HUDEP-2 (cell line): ENCODE data around the gene EPC1.
A peak's percentile ranks its signal among the peaks of the same experiment; 100 is the strongest.

Experiments
- DNase-seq, 76 experiments: peaks; one replicate each; lab custom pipeline; 2025; ENCODE audit not compliant: unreplicated experiment in 76 of 76; lab: John Stamatoyannopoulos, UW

EPC1 gene

GRCh38 chr10:32340596-32341180 is 6.3 kb downstream of the EPC1 start:
- no peak for DNase-seq

DNA sequence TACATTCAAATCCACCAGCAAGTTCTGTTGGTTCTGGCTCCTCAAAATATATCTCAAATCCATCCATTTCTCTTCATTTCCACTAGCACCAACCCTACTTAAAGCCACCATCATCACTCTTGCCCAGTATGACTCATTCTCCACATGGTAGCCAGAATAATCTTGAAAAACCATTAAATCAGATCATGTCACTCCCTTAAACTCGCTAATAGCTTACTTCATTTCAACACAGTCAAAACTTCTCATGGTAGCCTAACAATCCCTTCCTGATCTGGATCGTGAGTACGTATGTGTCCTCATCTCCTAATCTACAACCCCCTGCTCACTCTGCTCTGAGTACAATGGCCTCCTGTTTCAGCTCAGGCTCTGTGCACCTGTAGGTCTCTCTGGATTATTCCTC is 8.7 kb downstream of the EPC1 start:
- DNase-seq: no peak

DNA sequence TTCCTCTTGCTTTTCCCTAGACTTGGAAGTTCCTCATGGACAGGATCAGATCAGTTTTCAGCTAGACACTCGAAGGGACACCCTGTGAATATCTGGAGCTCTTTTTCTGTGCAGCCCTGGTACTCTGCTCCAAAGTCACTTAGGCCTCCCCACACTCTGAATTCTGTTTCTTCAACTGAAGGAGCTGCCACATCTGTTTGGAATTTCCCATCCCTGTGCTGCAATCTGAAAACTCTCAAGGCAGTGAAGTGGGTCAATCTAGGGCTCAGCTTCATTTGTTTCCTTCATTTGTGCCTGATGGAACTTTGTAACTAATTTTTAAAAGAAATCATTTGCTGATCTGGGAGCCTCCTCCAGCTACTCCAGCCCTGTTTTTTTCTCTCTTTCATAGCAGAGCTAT is 9.6 kb downstream of the EPC1 start:
- DNase-seq: no peak

- no peak for DNase-seq
Observed at GRCh38 chr10:32333849-32334248, 13.1 kb downstream of the EPC1 start.

GRCh38 chr10:32332299-32332750 is 14.6 kb downstream of the EPC1 start:
- peak in 71 of 76 experiments; percentile 5 to 89 (median 60) for DNase-seq

GRCh38 chr10:32331606-32332005 is 15.4 kb downstream of the EPC1 start:
- no peak for DNase-seq

DNA sequence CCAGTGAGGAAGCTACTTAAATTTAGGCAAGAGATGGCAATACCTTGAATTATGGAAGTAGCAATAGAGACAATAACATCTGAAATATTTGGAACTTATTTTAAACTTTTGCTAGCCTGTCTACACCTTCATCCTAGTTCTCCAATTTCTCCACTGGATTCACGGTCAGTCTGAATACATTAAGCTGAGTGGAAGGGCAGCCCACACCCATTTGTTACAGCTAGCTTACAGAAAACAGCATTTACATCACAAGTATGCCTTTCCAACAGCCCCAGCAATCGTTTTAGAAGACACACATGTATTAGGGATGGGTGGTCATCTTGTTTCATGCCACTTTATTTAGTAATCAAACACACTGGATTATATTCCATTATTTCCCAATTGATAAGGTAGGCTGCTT is 16.7 kb downstream of the EPC1 start:
- no peak for DNase-seq

- DNase-seq: no peak
Observed at GRCh38 chr10:32329061-32329460, 17.9 kb downstream of the EPC1 start.

- DNase-seq: no peak
Observed at GRCh38 chr10:32328499-32328898, 18.5 kb downstream of the EPC1 start.

DNA sequence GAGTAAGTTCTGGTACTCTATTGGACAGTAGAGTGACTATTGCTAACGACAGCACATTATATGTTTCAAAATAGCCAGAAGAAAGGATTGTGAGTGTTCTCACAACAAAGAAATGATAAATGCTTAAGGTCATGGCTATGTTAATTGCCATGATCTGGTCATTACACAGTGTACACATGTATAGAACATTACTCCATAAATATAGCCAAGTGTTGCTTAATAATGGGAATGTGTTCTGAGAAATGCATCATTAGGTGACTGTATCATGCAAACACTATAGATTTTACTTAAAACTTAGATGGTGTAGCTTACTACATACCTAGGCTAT is 19.6 kb downstream of the EPC1 start:
- DNase-seq: no peak

GRCh38 chr10:32326680-32327363 is 20.1 kb downstream of the EPC1 start:
- DNase-seq: no peak

DNA sequence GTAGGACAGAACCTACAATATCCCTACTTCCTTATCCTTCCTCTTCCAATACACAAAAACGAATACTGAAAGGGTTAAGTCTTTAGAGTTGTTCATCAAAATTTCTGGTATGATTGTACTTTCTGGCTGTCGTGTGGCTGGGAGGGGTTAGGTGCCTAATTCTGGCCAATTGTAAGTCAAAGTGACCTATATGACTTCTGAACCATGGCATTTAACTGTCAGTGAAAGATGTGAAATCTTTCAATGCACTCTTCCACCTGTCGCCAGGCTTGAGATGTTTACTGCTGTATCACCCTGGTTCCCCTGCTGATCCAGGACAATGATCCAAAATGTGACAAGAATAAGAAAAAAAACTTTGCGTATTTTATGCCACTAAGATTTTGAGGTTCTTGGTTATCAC is 20.8 kb downstream of the EPC1 start:
- DNase-seq: no peak

- no peak for DNase-seq
Observed at GRCh38 chr10:32323051-32323450, 23.9 kb downstream of the EPC1 start.

GRCh38 chr10:32321016-32321631 is 25.8 kb downstream of the EPC1 start:
- no peak for DNase-seq

DNA sequence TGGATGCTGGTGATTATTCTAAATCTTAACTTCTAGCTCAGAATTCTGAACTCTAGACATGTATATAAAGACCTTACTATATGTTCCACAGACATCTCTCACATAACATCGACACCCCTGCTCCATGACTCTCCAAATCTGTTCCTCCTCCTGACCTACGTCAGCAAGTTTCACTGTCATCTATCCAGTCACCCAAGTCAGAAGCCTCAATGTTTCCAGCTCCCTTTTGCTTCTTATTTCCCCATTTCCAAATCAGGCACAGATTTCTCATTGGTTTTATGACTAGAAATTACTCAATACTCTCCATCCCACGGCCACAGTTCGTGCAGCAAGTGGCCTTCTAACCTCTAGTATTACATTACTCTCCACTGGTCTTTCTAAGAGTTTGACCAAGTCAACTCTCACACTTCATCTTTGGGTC is 28.5 kb downstream of the EPC1 start:
- no peak for DNase-seq

DNA sequence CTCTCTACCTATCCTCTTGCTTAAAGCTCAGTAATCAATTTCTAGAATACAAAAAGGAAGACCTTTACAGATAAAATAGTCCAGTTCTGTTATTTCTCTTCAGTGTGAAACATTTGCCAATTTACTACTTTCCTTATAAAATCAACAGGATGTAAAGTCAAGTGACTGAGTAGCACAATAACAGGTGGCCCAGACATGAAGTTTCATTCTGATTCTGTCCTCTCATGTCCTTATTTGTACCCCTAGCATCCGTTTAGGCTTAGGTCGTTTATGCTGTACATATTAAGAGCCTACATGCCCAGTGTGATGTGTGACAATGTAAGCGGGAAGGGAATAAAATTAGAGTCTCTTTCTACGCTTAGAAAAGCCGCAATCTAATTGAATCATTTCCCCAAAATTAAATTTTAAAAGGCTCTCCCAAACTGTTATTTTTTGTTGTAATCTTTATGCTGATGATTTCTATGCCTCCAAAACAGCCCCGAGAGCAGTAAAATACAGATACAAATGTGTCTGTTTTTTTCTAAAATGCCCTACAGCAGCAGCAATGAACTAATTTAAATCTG is 29.1 kb downstream of the EPC1 start:
- no peak for DNase-seq

GRCh38 chr10:32315424-32315823 is 31.5 kb downstream of the EPC1 start:
- DNase-seq: no peak

GRCh38 chr10:32314588-32314987 is 32.4 kb downstream of the EPC1 start:
- no peak for DNase-seq

DNA sequence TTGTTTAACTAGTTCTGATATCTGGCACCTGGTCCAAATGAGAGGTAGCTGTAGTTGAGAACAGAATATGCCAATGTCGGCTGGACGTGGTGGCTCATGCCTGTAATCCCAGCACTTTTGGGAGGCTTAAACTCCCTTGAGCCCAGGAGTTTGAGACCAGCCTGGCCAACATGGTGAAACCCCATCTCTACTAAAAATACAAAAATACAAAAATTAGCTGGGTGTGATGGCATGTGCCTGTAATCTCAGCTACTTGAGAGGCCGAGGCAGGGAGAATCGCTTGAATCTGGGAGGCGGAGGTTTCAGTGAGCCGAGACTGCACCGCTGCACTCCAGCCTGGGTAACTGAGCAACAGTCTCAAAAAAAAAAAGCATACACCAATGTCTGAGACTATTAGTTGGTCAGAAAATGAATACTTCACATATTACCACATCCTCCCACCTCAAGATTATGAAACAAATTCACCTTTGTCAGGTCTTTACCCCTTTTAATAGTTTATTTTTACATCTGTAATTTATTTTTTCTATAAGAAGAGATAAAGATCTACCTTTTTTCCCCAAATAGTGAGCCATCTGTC is 38.8 kb downstream of the EPC1 start:
- DNase-seq: no peak

DNA sequence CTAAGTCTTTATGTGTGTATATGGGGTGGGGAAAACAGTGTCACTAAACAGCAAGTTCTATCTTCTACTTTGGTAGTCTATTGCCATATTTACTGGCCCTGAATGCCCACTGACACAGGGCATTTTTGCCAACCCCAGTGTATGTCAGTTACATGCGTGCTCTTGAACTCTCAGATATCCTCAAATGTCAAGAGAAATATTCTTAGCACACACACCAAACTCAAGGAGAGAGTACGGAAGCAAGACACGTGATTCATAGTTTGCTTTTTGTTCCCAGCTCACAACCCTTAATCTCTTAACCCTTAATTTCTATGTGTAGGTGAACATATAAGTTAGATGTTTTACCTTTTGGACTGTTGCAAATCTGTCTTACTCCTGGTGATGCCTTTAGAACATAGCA is 39.3 kb downstream of the EPC1 start:
- no peak for DNase-seq

- DNase-seq: no peak
Observed at GRCh38 chr10:32299354-32299980, 47.5 kb downstream of the EPC1 start.
